Measurements from ENCODE around the gene IL1R1. TPM values are rescaled to one million over a fixed set of nuclear protein-coding genes. Genes with fewer than 3 reads are reported as not detected.

The IL1R1 gene
- polyA plus RNA-seq, 1 donor, result 21.6 TPM

- no CpG with 5 or more reads among the region's 2 CpGs for WGBS (ENCODE audit: insufficient coverage, low lambda C conversion rate)
- Histone ChIP-seq H3K27ac (ENCODE audit: low read length) (no peak overlapping the region), H3K27me3 (ENCODE audit: control insufficient read depth, insufficient read depth, low read length) (peaks cover 12% of the 10 kb centered on the region), H3K9me3 (ENCODE audit: control insufficient read depth, low read depth, low read length) (no peaks in the 10 kb centered on the region), H3K4me3 (ENCODE audit: low read length) (no peak overlapping the region), H3K4me1 (ENCODE audit: control insufficient read depth, insufficient read depth, low read length) (peaks cover 4% of the 10 kb centered on the region), H3K36me3 (ENCODE audit: control insufficient read depth, insufficient read depth, low read length) (no peaks in the 10 kb centered on the region)
- no peak for DNase-seq
Observed at GRCh38 chr2:102137138-102137537, 5.4 kb upstream of the IL1R1 start.

- H3K9me3 ChIP-seq (ENCODE audit: control insufficient read depth, low read depth, low read length), result no peaks in the 10 kb centered on the region
- peaks cover 11% of the 10 kb centered on the region for H3K4me1 ChIP-seq (ENCODE audit: control insufficient read depth, insufficient read depth, low read length)
- H3K36me3 ChIP-seq (ENCODE audit: control insufficient read depth, insufficient read depth, low read length), result no peaks in the 10 kb centered on the region
- H3K27ac ChIP-seq (ENCODE audit: low read length), result peak overlapping the region; percentile 22
- peak; percentile 42 to 74 for DNase-seq
- 84% methylated on average over 3 of the region's 4 CpGs for WGBS (ENCODE audit: insufficient coverage, low lambda C conversion rate)
- no peak overlapping the region for H3K4me3 ChIP-seq (ENCODE audit: low read length)
- peaks cover 18% of the 10 kb centered on the region for H3K27me3 ChIP-seq (ENCODE audit: control insufficient read depth, insufficient read depth, low read length)
Observed at GRCh38 chr2:102138331-102138730, 4.2 kb upstream of the IL1R1 start.

- Histone ChIP-seq H3K4me3 (ENCODE audit: low read length) (no peak overlapping the region), H3K36me3 (ENCODE audit: control insufficient read depth, insufficient read depth, low read length) (no peaks in the 10 kb centered on the region), H3K27ac (ENCODE audit: low read length) (no peak overlapping the region), H3K27me3 (ENCODE audit: control insufficient read depth, insufficient read depth, low read length) (peaks cover 23% of the 10 kb centered on the region), H3K9me3 (ENCODE audit: control insufficient read depth, low read depth, low read length) (no peaks in the 10 kb centered on the region), H3K4me1 (ENCODE audit: control insufficient read depth, insufficient read depth, low read length) (peaks cover 11% of the 10 kb centered on the region)
- no peak for DNase-seq
- no CpG with 5 or more reads among the region's 1 CpG for WGBS (ENCODE audit: insufficient coverage, low lambda C conversion rate)
Observed at GRCh38 chr2:102139851-102140250, 2.7 kb upstream of the IL1R1 start.

- DNase-seq, result no peak
- H3K36me3 ChIP-seq (ENCODE audit: control insufficient read depth, insufficient read depth, low read length), result no peaks in the 10 kb centered on the region
- H3K4me1 ChIP-seq (ENCODE audit: control insufficient read depth, insufficient read depth, low read length), result peaks cover 11% of the 10 kb centered on the region
- no peaks in the 10 kb centered on the region for H3K9me3 ChIP-seq (ENCODE audit: control insufficient read depth, low read depth, low read length)
- WGBS (ENCODE audit: insufficient coverage, low lambda C conversion rate), result no CpG with 5 or more reads among the region's 2 CpGs
- H3K4me3 ChIP-seq (ENCODE audit: low read length), result no peak overlapping the region
- H3K27me3 ChIP-seq (ENCODE audit: control insufficient read depth, insufficient read depth, low read length), result peaks cover 23% of the 10 kb centered on the region
- H3K27ac ChIP-seq (ENCODE audit: low read length), result peak overlapping the region; percentile 62
Observed at GRCh38 chr2:102140377-102140776, 2.2 kb upstream of the IL1R1 start.

- Histone ChIP-seq H3K27me3 (ENCODE audit: control insufficient read depth, insufficient read depth, low read length) (peaks cover 23% of the 10 kb centered on the region), H3K4me3 (ENCODE audit: low read length) (peak overlapping the region; percentile 53), H3K9me3 (ENCODE audit: control insufficient read depth, low read depth, low read length) (no peaks in the 10 kb centered on the region), H3K4me1 (ENCODE audit: control insufficient read depth, insufficient read depth, low read length) (peaks cover 11% of the 10 kb centered on the region), H3K27ac (ENCODE audit: low read length) (peak overlapping the region; percentile 62), H3K36me3 (ENCODE audit: control insufficient read depth, insufficient read depth, low read length) (no peaks in the 10 kb centered on the region)
- DNase-seq, result peak; percentile 45 to 50
- WGBS (ENCODE audit: insufficient coverage, low lambda C conversion rate), result no CpG with 5 or more reads among the region's 15 CpGs
Observed at GRCh38 chr2:102141011-102141943, 1.3 kb upstream of the IL1R1 start.

GRCh38 chr2:102142829-102143449 lies 393 bp downstream of the IL1R1 start:
- peak overlapping the region; percentile 65 for H3K27ac ChIP-seq (ENCODE audit: low read length)
- no peaks in the 10 kb centered on the region for H3K9me3 ChIP-seq (ENCODE audit: control insufficient read depth, low read depth, low read length)
- no peaks in the 10 kb centered on the region for H3K36me3 ChIP-seq (ENCODE audit: control insufficient read depth, insufficient read depth, low read length)
- H3K4me1 ChIP-seq (ENCODE audit: control insufficient read depth, insufficient read depth, low read length), result peaks cover 11% of the 10 kb centered on the region
- peaks cover 26% of the 10 kb centered on the region for H3K27me3 ChIP-seq (ENCODE audit: control insufficient read depth, insufficient read depth, low read length)
- H3K4me3 ChIP-seq (ENCODE audit: low read length), result peak overlapping the region; percentile 55
- no CpG with 5 or more reads among the region's 42 CpGs for WGBS (ENCODE audit: insufficient coverage, low lambda C conversion rate)
- no peak for DNase-seq

- DNase-seq, result peak in 1 of 2 donors; percentile 19
- Histone ChIP-seq H3K4me3 (ENCODE audit: low read length) (peak overlapping the region; percentile 55), H3K27me3 (ENCODE audit: control insufficient read depth, insufficient read depth, low read length) (peaks cover 26% of the 10 kb centered on the region), H3K9me3 (ENCODE audit: control insufficient read depth, low read depth, low read length) (no peaks in the 10 kb centered on the region), H3K36me3 (ENCODE audit: control insufficient read depth, insufficient read depth, low read length) (no peaks in the 10 kb centered on the region), H3K27ac (ENCODE audit: low read length) (peak overlapping the region; percentile 65), H3K4me1 (ENCODE audit: control insufficient read depth, insufficient read depth, low read length) (peaks cover 11% of the 10 kb centered on the region)
- WGBS (ENCODE audit: insufficient coverage, low lambda C conversion rate), result no CpG with 5 or more reads among the region's 10 CpGs
Observed at GRCh38 chr2:102143450-102143985, 972 bp downstream of the IL1R1 start.

GRCh38 chr2:102144128-102144527 lies 1.6 kb downstream of the IL1R1 start:
- peak overlapping the region; percentile 65 for H3K27ac ChIP-seq (ENCODE audit: low read length)
- WGBS (ENCODE audit: insufficient coverage, low lambda C conversion rate), result 80% methylated on average over 1 of the region's 4 CpGs
- peak overlapping the region; percentile 55 for H3K4me3 ChIP-seq (ENCODE audit: low read length)
- H3K4me1 ChIP-seq (ENCODE audit: control insufficient read depth, insufficient read depth, low read length), result peaks cover 11% of the 10 kb centered on the region
- H3K9me3 ChIP-seq (ENCODE audit: control insufficient read depth, low read depth, low read length), result no peaks in the 10 kb centered on the region
- peaks cover 26% of the 10 kb centered on the region for H3K27me3 ChIP-seq (ENCODE audit: control insufficient read depth, insufficient read depth, low read length)
- H3K36me3 ChIP-seq (ENCODE audit: control insufficient read depth, insufficient read depth, low read length), result no peaks in the 10 kb centered on the region
- DNase-seq, result no peak

- Histone ChIP-seq H3K27me3 (ENCODE audit: control insufficient read depth, insufficient read depth, low read length) (peaks cover 26% of the 10 kb centered on the region), H3K9me3 (ENCODE audit: control insufficient read depth, low read depth, low read length) (no peaks in the 10 kb centered on the region), H3K36me3 (ENCODE audit: control insufficient read depth, insufficient read depth, low read length) (no peaks in the 10 kb centered on the region), H3K27ac (ENCODE audit: low read length) (no peak overlapping the region), H3K4me1 (ENCODE audit: control insufficient read depth, insufficient read depth, low read length) (peaks cover 11% of the 10 kb centered on the region), H3K4me3 (ENCODE audit: low read length) (no peak overlapping the region)
- no CpG with 5 or more reads among the region's 4 CpGs for WGBS (ENCODE audit: insufficient coverage, low lambda C conversion rate)
- no peak for DNase-seq
Observed at GRCh38 chr2:102145107-102145506, 2.6 kb downstream of the IL1R1 start.

- Histone ChIP-seq H3K4me1 (ENCODE audit: control insufficient read depth, insufficient read depth, low read length) (peaks cover 10% of the 10 kb centered on the region), H3K9me3 (ENCODE audit: control insufficient read depth, low read depth, low read length) (no peaks in the 10 kb centered on the region), H3K27ac (ENCODE audit: low read length) (no peak overlapping the region), H3K36me3 (ENCODE audit: control insufficient read depth, insufficient read depth, low read length) (no peaks in the 10 kb centered on the region), H3K4me3 (ENCODE audit: low read length) (no peak overlapping the region), H3K27me3 (ENCODE audit: control insufficient read depth, insufficient read depth, low read length) (peaks cover 23% of the 10 kb centered on the region)
- DNase-seq, result no peak
- 100% methylated on average over 1 of the region's 4 CpGs for WGBS (ENCODE audit: insufficient coverage, low lambda C conversion rate)
Observed at GRCh38 chr2:102145934-102146333, 3.4 kb downstream of the IL1R1 start.
